ENCODE results near the gene OR2T8.

- TF ChIP-seq GATA3 (IDR thresholded peaks at IDR 0.05; ENCODE audit: low read depth, low read length) (no peak), GATA2 (IDR thresholded peaks at IDR 0.05; ENCODE audit: low read depth, low read length) (no peak)
Measured at GRCh38 chr1:247935781-247936180, 15.7 kb downstream of the OR2T8 start.
